T-helper 1 cell (primary cell): ENCODE results near the gene MTURN.
"Not testable (repeated sequence)": the region's sequence is repeated elsewhere in the genome, so short reads cannot be mapped to it uniquely, and the experiment has no call there.

Source experiments
- DNase-seq, 5 donors: peaks; one replicate each; pipeline ENCODE4 v3.0.0-alpha.2; 2012 to 2020
- total RNA-seq, 4 donors: gene quantifications; one replicate each; lab custom pipeline; 2026; lab: John Stamatoyannopoulos, UW

Gene MTURN
- total RNA-seq = 12.3 to 27.1 (median 16.9) reads per million in 4 donors

GRCh38 chr7:30134611-30135300 lies at the start of gene MTURN:
TSS of gene MTURN (plus strand) at chr7:30134986. CDS start at chr7:30135137, 151 bp downstream.
- peak; percentile 78 to 88 (median 84) for DNase-seq

- DNase-seq = no peak
Observed at GRCh38 chr7:30086529-30086928, 48.3 kb upstream of the MTURN start.

- no peak for DNase-seq
Observed at GRCh38 chr7:30087371-30087770, 47.4 kb upstream of the MTURN start.

- no peak for DNase-seq
Observed at GRCh38 chr7:30088362-30088761, 46.4 kb upstream of the MTURN start.

- DNase-seq = no peak
Observed at GRCh38 chr7:30090111-30090510, 44.7 kb upstream of the MTURN start.

- DNase-seq = no peak
Observed at GRCh38 chr7:30091491-30091912, 43.3 kb upstream of the MTURN start.

- no peak for DNase-seq
Observed at GRCh38 chr7:30091987-30092386, 42.8 kb upstream of the MTURN start.

GRCh38 chr7:30093420-30093952 lies 41.3 kb upstream of the MTURN start:
- DNase-seq = no peak

- DNase-seq = not testable (repeated sequence)
Observed at GRCh38 chr7:30098599-30098998, 36.2 kb upstream of the MTURN start.

GRCh38 chr7:30102281-30102680 lies 32.5 kb upstream of the MTURN start:
- no peak for DNase-seq

GRCh38 chr7:30104157-30104556 lies 30.6 kb upstream of the MTURN start:
- no peak for DNase-seq

GRCh38 chr7:30112103-30112713 lies 22.6 kb upstream of the MTURN start:
- DNase-seq = no peak

- DNase-seq = no peak
Observed at GRCh38 chr7:30113144-30113543, 21.6 kb upstream of the MTURN start.

GRCh38 chr7:30114536-30115238 lies 20.1 kb upstream of the MTURN start:
- DNase-seq = no peak

- no peak for DNase-seq
Observed at GRCh38 chr7:30115709-30116297, 19.0 kb upstream of the MTURN start.

- no peak for DNase-seq
Observed at GRCh38 chr7:30116771-30117170, 18.0 kb upstream of the MTURN start.

GRCh38 chr7:30117896-30118295 lies 16.9 kb upstream of the MTURN start:
- no peak for DNase-seq

- no peak for DNase-seq
Observed at GRCh38 chr7:30119890-30120577, 14.8 kb upstream of the MTURN start.

- no peak for DNase-seq
Observed at GRCh38 chr7:30133736-30134610, 813 bp upstream of the MTURN start.

- peak in 4 of 5 donors; percentile 26 to 49 (median 43) for DNase-seq
Observed at GRCh38 chr7:30135301-30136116, 723 bp downstream of the MTURN start.
